Naive thymus-derived CD8-positive, alpha-beta T cell (primary cell): Measurements from ENCODE around the gene SELENBP1. TPM values are rescaled to one million over a fixed set of nuclear protein-coding genes. Genes with fewer than 3 reads are reported as not detected.

Source experiments
- ATAC-seq, 2 donors: fragments of 150-1000 bp; cut with Tn5 transposase in 1 of 2; sonication (Bioruptor Pico), chemical (Tn5 transposase) in 1 of 2; 1 replicate in 1 of 2; 2 replicates in 1 of 2; pipeline ENCODE4 v1.10.0; 2021; ENCODE audit warnings: mild to moderate bottlenecking in 2 of 2, moderate library complexity in 2 of 2
- POLR2A ChIA-PET: fragments of 350-600 bp; sonication (Branson Sonifier 250); formaldehyde crosslinking; loops from one replicate; lab custom pipeline; 2021; ENCODE audit warnings: antibody characterized with exemption; lab: Charles Lee
- DNase-seq, 10 donors: peaks; one replicate each; pipeline versions ENCODE4 v3.0.0 to v3.0.0-alpha.2; 2020 to 2022
- H3K27ac Mint-ChIP-seq, 10 donors: one replicate each; pipeline ENCODE4 v1.8.0; 2020 to 2022; ENCODE audit warnings: mild to moderate bottlenecking in 10 of 10, mixed read lengths in 10 of 10, moderate library complexity in 4 of 10, inconsistent platforms in 1 of 10
- H3K27me3 Mint-ChIP-seq, 5 donors: one replicate each; pipeline ENCODE4 v1.8.0; 2021 to 2022; ENCODE audit warnings: mixed read lengths in 5 of 5
- H3K36me3 Mint-ChIP-seq, 3 donors: one replicate each; pipeline ENCODE4 v1.8.0; 2020 to 2022; ENCODE audit warnings: mixed read lengths in 3 of 3, mild to moderate bottlenecking in 2 of 3, inconsistent platforms in 1 of 3
- H3K4me1 Mint-ChIP-seq, 4 donors: one replicate each; pipeline ENCODE4 v1.8.0; 2021 to 2022; ENCODE audit warnings: mixed read lengths in 4 of 4
- H3K4me3 Mint-ChIP-seq, 10 donors: one replicate each; pipeline ENCODE4 v1.8.0; 2020 to 2022; ENCODE audit warnings: mild to moderate bottlenecking in 10 of 10, mixed read lengths in 10 of 10, moderate library complexity in 6 of 10, inconsistent platforms in 1 of 10
- H3K9me3 Mint-ChIP-seq, 9 donors: one replicate each; pipeline ENCODE4 v1.8.0; 2020 to 2022; ENCODE audit warnings: mixed read lengths in 9 of 9, mild to moderate bottlenecking in 3 of 9, inconsistent platforms in 1 of 9, moderate library complexity in 1 of 9
- polyA plus RNA-seq, 3 donors: library from polyadenylated mRNA; unstranded; fragments of 300-500 nt; fragmentation: Illumina TruSeq; gene quantifications; one replicate each; pipeline ENCODE4 v1.2.3, GENCODE V29; 2021
- total RNA-seq, 8 experiments: library from RNA in 2 of 8; stranded (reverse) in 2 of 8; gene quantifications; one replicate each; pipeline ENCODE4 v1.2.3 and lab custom pipeline; 2021 to 2026

SELENBP1 gene
- total and polyA plus RNA-seq, 5 experiments from 2014 or later: not detected

DNA sequence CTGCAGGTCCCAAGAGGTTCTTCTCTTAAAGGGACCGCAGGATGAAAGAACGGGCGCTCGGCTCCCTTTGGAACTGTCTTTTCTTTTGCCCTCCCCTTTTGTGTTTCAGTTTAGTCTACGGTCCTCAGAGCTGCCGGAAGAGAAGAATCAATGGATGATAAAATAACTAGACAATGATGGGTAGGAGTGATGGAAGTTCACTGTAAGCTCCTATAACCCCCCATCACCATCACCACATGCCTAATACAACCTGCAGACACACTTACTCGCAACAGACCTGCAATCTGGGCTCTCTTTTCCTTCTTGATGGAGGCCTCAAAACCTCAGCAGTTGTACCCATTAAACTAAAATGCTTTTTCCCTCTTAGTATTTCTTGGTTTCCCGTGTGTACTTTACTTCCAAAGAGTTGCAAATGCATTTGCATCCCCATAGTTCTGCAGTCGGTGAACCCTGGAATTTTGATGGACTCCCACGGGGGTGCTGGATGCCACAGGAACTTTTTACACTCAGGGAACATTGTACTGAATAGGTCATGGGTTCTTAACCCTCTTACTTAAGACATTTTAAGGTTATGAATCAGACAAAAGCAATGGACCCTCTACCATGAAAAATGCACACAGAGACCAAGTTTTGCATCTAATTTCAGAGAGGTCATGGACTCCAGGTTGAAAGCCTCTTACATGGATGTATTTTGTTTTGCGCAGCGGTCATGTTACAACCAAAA lies 24.8 kb downstream of the SELENBP1 start:
- peak overlapping the region; percentile 98 to 99 (median 99) for H3K27ac Mint-ChIP-seq
- H3K27me3 Mint-ChIP-seq: no peaks in the 10 kb centered on the region
- POLR2A ChIA-PET: interaction anchor here (1.0 to 1.6 kb wide), 6 partner anchors 20 to 66 kb away, joined by 3 to 9 read pairs (median 4); partner anchors contain the start of genes PI4KB, PSMB4 and ZNF687
- H3K36me3 Mint-ChIP-seq: peaks cover 0 to 37% (median 4%) of the 10 kb centered on the region in 3 donors
- peak in 1 of 2 donors; percentile 7 for ATAC-seq
- peak overlapping the region; percentile 91 to 99 (median 96) for H3K4me3 Mint-ChIP-seq
- H3K9me3 Mint-ChIP-seq: peaks cover 0 to 4% (median 0%) of the 10 kb centered on the region in 9 donors
- no peak for DNase-seq
- H3K4me1 Mint-ChIP-seq: peaks cover 15 to 42% (median 39%) of the 10 kb centered on the region in 4 donors

DNA sequence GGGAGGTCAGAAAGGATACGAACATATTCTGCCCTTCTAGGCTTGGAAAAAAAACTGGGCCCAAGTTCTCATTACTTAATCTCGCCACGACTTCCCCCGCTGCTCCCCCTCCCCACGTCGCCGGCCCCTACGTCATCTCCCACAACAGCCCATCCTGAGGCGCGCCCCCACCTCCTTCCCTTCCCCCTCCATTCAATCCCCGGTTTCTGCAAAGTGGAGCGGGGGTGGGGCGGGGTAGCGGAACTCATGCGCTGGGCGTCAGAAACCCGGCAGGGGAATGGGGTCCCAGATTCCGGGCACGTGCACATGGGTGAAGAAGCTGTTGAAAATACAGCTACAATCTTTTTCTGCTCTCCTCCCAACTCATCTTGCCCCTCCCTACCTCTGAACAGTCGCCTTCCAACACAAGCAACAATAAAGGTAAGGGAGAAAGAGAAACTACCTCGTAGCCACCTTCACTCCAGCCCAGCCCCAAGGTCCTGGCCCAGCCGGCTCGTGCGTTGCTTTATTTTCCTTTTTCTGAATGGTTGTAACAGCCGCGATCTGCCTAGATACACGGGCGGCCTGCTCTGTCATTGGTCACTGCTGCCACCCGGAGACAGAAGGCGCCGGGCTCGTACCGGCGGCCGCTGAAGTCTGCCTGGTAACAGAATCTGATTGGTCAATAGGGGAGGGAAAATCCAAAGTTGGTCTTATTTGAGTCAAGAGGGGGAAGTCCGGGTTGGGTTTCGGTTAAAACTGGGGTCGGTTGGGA lies 25.6 kb downstream of the SELENBP1 start, which contains the start of gene RFX5:
Gene RFX5 (minus strand): TSS at position 484 of the 754 bp plus-strand sequence. CDS start 932 bp downstream, outside the sequence.
- DNase-seq (peak; percentile 83 to 97 (median 94)), ATAC-seq (peak; percentile 92 to 96)
- Mint-ChIP-seq H3K36me3 (peaks cover 0 to 40% (median 4%) of the 10 kb centered on the region in 3 donors), H3K27me3 (no peaks in the 10 kb centered on the region), H3K9me3 (peaks cover 0 to 2% (median 0%) of the 10 kb centered on the region in 9 donors), H3K27ac (peak within 1 kb of the TSS; percentile 98 to 99 (median 99)), H3K4me1 (peaks cover 15 to 42% (median 39%) of the 10 kb centered on the region in 4 donors), H3K4me3 (peak within 1 kb of the TSS; percentile 91 to 99 (median 96))
- POLR2A ChIA-PET: interaction anchor here (1.0 to 1.6 kb wide), 6 partner anchors 19 to 65 kb away, joined by 3 to 9 read pairs (median 4); partner anchors contain the start of genes PI4KB, PSMB4 and ZNF687

DNA sequence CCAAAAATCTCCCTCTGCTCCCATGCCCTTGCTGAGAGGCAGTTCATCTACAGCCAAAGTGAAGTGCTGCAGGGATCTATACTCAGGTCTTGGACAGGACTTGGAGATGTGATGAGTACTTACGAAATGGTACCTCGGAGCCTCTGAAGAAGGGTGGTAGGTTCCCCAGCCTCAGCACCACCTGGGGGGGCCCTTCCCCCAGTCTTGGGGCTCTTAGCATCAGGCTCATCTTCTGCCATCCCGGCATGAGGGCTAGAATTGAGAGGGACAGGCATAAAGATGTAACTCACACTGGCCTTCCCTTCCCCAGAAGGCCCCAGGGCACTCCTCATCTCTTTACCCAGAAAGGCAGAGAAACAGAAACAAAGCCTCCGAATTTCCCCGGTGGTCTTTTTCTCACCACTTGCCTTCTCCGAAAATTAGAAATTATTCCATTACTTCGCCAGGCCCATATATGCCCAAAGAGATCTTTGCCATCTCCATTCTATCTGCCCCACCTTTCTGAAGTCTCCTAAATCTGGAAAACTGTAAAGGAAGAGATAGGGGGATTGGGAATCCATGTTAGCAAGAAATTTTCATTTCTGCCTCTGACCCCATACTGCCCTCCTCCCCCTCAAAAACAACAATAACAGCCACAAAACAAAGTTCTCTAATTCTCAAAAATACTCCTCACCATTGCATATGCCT lies 26.3 kb downstream of the SELENBP1 start:
- peak overlapping the region; percentile 98 to 99 (median 99) for H3K27ac Mint-ChIP-seq
- H3K9me3 Mint-ChIP-seq: no peaks in the 10 kb centered on the region
- peaks cover 0 to 40% (median 4%) of the 10 kb centered on the region in 3 donors for H3K36me3 Mint-ChIP-seq
- DNase-seq: peak in 1 of 10 donors; percentile 5
- no peak for ATAC-seq
- POLR2A ChIA-PET: interaction anchor here (0.7 to 1.6 kb wide), 6 partner anchors 19 to 66 kb away, joined by 3 to 9 read pairs (median 4); partner anchors contain the start of genes PI4KB, PSMB4 and ZNF687
- peaks cover 15 to 42% (median 39%) of the 10 kb centered on the region in 4 donors for H3K4me1 Mint-ChIP-seq
- no peaks in the 10 kb centered on the region for H3K27me3 Mint-ChIP-seq
- peak overlapping the region; percentile 91 to 99 (median 96) for H3K4me3 Mint-ChIP-seq

DNA sequence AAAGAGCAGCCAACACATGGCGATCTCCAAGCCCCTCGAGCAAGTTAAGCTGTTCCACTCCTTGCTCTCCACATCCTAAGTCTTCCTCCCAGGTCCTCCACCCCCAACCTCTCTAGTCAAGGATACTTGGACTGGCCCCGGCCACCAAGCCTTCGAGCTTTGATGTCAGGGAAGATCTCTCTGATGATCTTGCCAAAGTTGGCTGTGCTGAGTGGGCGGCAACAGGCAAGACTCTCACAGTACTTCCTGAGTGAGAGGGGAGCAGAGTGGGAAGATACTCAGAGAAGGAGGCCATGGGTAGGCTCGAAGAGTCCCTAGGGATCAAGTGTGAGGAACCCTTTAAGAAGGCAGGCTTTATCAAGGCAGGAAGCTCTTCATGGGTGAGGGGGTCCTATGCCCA lies 28.2 kb downstream of the SELENBP1 start:
- Mint-ChIP-seq H3K27me3 (no peaks in the 10 kb centered on the region), H3K4me1 (peaks cover 18 to 52% (median 48%) of the 10 kb centered on the region in 4 donors), H3K4me3 (peak overlapping the region in 1 of 10 donors; percentile 28), H3K9me3 (no peaks in the 10 kb centered on the region), H3K36me3 (peaks cover 0 to 42% (median 0%) of the 10 kb centered on the region in 3 donors), H3K27ac (peak overlapping the region in 8 of 10 donors; percentile 54 to 99 (median 70))
- POLR2A ChIA-PET: interaction anchor here (0.5 to 1.8 kb wide), 3 partner anchors 63 to 627 kb away, joined by 4 to 6 read pairs (median 5); partner anchors contain the start of gene ZNF687
- DNase-seq (no peak), ATAC-seq (no peak)

DNA sequence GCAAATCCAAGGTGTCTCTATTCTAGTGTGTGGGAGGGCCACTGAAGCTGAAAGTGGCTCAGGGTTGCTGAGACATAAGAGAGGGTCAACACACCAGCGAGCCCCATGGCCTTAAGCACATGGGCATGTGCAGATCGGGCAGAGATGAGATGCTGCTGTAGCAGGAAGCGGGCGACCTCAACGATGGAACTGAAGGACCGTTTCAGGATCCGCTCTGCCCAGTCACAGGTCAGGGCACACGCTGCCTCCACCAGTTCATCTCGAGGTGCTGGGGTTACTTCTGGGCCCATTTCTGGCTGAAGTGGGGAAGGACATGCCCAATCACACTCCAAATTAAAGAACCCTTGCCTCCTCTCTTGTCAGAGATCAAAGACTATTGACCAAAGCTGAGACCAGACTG lies 28.9 kb downstream of the SELENBP1 start:
- ATAC-seq: no peak
- POLR2A ChIA-PET: interaction anchor here (1.8 kb wide), 1 partner anchor 62 kb away, joined by 6 read pairs; the partner anchor contains the start of gene ZNF687
- peaks cover 20 to 53% (median 48%) of the 10 kb centered on the region in 4 donors for H3K4me1 Mint-ChIP-seq
- H3K9me3 Mint-ChIP-seq: no peaks in the 10 kb centered on the region
- H3K36me3 Mint-ChIP-seq: peaks cover 0 to 42% (median 0%) of the 10 kb centered on the region in 3 donors
- no peaks in the 10 kb centered on the region for H3K27me3 Mint-ChIP-seq
- H3K27ac Mint-ChIP-seq: peak overlapping the region in 9 of 10 donors; percentile 33 to 87 (median 48)
- DNase-seq: no peak
- peak overlapping the region in 1 of 10 donors; percentile 8 for H3K4me3 Mint-ChIP-seq

DNA sequence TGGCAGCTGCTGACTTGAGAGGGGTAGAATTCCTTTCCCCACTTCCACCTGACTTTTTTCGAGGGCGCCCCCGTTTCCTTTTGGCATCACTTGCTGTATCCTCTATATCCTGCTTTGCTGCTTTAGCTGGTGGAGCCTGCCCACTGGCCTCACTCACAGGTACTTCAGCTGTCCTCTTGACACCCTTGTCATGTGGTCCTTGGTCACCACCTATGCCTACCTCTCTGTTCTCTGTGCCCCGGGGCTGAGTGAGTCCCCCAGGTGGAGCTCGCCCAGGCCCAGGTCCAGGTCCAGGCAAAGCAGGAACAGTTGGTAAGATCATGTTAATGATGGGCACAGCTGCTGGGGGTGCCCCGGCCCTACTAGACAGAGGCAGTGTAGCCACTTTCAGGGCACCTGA lies 29.9 kb downstream of the SELENBP1 start:
- Mint-ChIP-seq H3K4me1 (peaks cover 18 to 44% (median 42%) of the 10 kb centered on the region in 4 donors), H3K27ac (peak overlapping the region in 5 of 10 donors; percentile 33 to 81 (median 47)), H3K4me3 (no peak overlapping the region), H3K27me3 (no peaks in the 10 kb centered on the region), H3K9me3 (no peaks in the 10 kb centered on the region), H3K36me3 (peaks cover 0 to 42% (median 0%) of the 10 kb centered on the region in 3 donors)
- ATAC-seq (no peak), DNase-seq (no peak)
- POLR2A ChIA-PET: interaction anchor here (1.1 to 1.3 kb wide), 2 partner anchors 57 to 59 kb away, joined by 3 read pairs; partner anchors contain the start of gene PSMB4

DNA sequence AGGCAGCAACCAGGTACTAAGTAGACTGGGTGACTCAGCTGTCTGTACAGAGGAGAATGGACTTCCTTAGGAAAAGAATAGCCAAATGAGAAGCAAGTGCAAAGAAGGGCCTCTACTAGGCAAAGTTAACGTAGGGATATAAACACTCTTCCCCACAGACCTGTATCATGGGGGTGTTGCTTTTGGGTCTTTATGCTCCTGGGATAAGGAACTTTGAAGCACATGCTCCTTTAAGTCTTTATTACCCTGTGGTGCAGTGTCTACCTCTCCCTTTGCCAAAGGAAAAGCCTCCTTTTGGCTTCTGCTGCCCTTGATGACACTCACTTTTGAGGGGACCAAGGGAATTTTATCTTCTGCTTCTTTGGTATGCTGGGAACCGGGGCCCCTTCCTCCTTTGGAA lies 30.5 kb downstream of the SELENBP1 start:
- Mint-ChIP-seq H3K4me3 (no peak overlapping the region), H3K9me3 (no peaks in the 10 kb centered on the region), H3K27ac (peak overlapping the region in 1 of 10 donors; percentile 45), H3K36me3 (peaks cover 0 to 41% (median 0%) of the 10 kb centered on the region in 3 donors), H3K4me1 (peaks cover 15 to 39% (median 36%) of the 10 kb centered on the region in 4 donors), H3K27me3 (no peaks in the 10 kb centered on the region)
- POLR2A ChIA-PET: interaction anchor here (0.6 to 1.3 kb wide), 3 partner anchors 57 to 91 kb away, joined by 3 to 5 read pairs (median 3); partner anchors contain the start of gene PSMB4
- DNase-seq: no peak
- ATAC-seq: no peak

DNA sequence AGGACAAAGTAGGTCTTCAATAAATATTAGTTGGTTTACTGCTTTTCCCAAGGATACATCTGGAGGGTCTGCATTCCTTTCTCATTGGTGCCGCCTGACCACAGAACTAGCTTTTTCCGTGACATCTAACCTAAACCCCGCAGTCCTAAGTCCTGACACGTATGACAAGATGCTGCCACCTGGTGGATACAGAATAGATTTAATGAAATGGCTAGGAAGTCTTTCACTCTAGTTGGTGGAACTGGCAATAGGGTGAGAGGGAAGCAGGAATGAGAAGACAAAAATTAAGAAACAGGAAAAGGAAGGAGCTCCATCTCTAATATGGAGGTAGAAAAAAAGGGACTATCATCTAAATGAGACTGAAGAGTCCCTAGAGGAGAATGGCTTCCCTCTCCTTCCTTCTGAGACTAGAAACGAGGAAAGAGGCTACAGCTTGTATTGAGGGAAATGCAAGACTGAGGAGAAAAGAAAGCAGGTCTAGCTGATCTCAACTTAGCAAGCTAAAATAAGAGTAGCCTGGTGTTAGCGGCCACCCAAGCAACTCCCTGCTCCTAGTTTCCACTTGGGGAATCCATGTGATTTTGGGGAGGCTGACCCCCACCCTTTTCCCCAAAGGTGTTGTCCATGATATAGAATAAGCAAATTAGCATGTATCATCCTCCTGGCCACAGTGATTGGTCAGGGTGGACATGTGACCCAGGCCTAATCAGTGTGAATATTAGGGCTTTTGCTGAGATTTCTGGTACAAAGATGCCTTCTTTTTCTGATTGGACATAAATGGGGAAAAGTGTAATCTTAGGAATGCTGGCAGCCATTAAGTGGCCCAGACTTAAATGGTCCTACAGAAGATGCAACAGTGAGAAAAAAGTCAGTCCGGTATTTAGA lies 31.4 kb downstream of the SELENBP1 start:
- POLR2A ChIA-PET: interaction anchor here (0.6 to 1.9 kb wide), 10 partner anchors 11 to 881 kb away, joined by 3 to 11 read pairs (median 4); partner anchors contain the start of genes PI4KB and ZNF687

DNA sequence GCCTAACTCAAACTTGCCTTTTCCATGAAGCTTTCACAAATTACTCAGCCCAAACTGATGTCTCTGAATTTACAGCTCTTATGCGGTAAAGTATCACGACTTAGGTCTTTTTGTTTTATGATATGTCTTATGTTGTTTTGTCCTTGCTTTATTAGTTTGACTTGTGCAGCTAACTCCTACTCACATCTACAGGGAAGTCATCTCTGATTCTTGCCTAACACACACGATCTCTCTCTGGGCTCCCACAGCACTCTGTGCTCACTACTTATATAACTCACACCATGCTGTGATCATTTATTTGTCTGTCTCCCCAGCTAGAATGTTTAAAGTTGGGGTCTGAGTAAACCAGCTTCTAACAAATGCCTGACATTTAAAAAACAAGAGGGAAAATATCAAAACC lies 35.9 kb downstream of the SELENBP1 start:
- H3K27me3 Mint-ChIP-seq: no peaks in the 10 kb centered on the region
- H3K4me3 Mint-ChIP-seq: no peak overlapping the region
- POLR2A ChIA-PET: interaction anchor here (0.7 kb wide), 1 partner anchor 17 kb away, joined by 3 read pairs; no protein-coding TSS in a partner anchor
- peak overlapping the region in 6 of 10 donors; percentile 13 to 84 (median 26) for H3K27ac Mint-ChIP-seq
- H3K36me3 Mint-ChIP-seq: peaks cover 0 to 3% (median 0%) of the 10 kb centered on the region in 3 donors
- H3K4me1 Mint-ChIP-seq: peaks cover 6 to 12% (median 10%) of the 10 kb centered on the region in 4 donors
- DNase-seq (no peak), ATAC-seq (no peak)
- H3K9me3 Mint-ChIP-seq: no peaks in the 10 kb centered on the region

More for the DNA sequence above, 31.4 kb downstream of the SELENBP1 start:
- Mint-ChIP-seq H3K36me3 (peaks cover 0 to 35% (median 0%) of the 10 kb centered on the region in 3 donors), H3K4me1 (peaks cover 12 to 32% (median 28%) of the 10 kb centered on the region in 4 donors), H3K27ac (peak overlapping the region in 8 of 10 donors; percentile 1 to 87 (median 34)), H3K9me3 (no peaks in the 10 kb centered on the region), H3K27me3 (no peaks in the 10 kb centered on the region), H3K4me3 (peak overlapping the region in 1 of 10 donors; percentile 6)
- DNase-seq (peak in 9 of 10 donors; percentile 25 to 73 (median 54)), ATAC-seq (peak; percentile 90 to 91)

DNA sequence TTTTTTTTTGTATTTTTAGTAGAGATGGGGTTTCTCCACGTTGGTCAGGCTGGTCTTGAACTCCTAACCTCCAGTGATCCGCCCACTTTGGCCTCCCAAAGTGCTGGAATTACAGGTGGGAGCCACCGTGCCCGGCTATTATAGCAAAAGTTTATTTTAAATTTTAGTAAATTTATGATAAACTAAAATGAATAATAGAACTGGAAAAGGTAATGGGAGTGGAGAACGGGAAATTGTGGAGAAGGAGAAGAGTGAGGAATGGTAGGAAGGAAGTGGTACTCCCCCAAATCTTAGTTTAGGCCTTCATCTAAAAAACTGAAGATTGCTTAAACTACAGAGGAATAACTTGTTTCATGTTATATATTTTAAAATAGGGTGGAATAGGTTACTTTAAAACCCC lies 37.7 kb downstream of the SELENBP1 start:
- Mint-ChIP-seq H3K4me1 (peaks cover 0 to 5% (median 3%) of the 10 kb centered on the region in 4 donors), H3K27me3 (no peaks in the 10 kb centered on the region), H3K9me3 (no peaks in the 10 kb centered on the region), H3K4me3 (no peak overlapping the region), H3K36me3 (no peaks in the 10 kb centered on the region), H3K27ac (no peak overlapping the region)
- DNase-seq (no peak), ATAC-seq (no peak)
- POLR2A ChIA-PET: no interaction called here
